Activated naive CD8-positive, alpha-beta T cell treated with anti-CD3 and anti-CD28 coated beads for 36 hours (primary cell): ENCODE data around the gene DTX4. TPM values are rescaled to one million over a fixed set of nuclear protein-coding genes. Genes with fewer than 3 reads are reported as not detected.

Experiments used
- DNase-seq: peaks from one replicate; pipeline ENCODE4 v3.0.0; 2021
- H3K27ac Mint-ChIP-seq: one replicate; pipeline ENCODE4 v1.8.0; 2022; ENCODE audit warnings: mild to moderate bottlenecking, moderate library complexity, mixed read lengths
- H3K27me3 Mint-ChIP-seq: one replicate; pipeline ENCODE4 v1.8.0; 2022; ENCODE audit warnings: mild to moderate bottlenecking, mixed read lengths
- H3K36me3 Mint-ChIP-seq: one replicate; pipeline ENCODE4 v1.8.0; 2021; ENCODE audit warnings: mild to moderate bottlenecking, mixed read lengths
- H3K4me1 Mint-ChIP-seq: one replicate; pipeline ENCODE4 v1.8.0; 2021; ENCODE audit warnings: mixed read lengths
- H3K4me3 Mint-ChIP-seq: one replicate; pipeline ENCODE4 v1.8.0; 2022; ENCODE audit warnings: mild to moderate bottlenecking, moderate library complexity, mixed read lengths
- H3K9me3 Mint-ChIP-seq: one replicate; pipeline ENCODE4 v1.8.0; 2022; ENCODE audit warnings: mixed read lengths
- total RNA-seq, 2 experiments: library from RNA; stranded (reverse); gene quantifications; one replicate each; pipeline ENCODE4 v1.2.3, GENCODE V29; 2021

DTX4 gene
- total RNA-seq, 2 experiments from 2014 or later: 0.10 to 0.49 TPM

GRCh38 chr11:59181746-59182456 lies 10.0 kb downstream of the DTX4 start:
- Mint-ChIP-seq H3K4me3 (no peak overlapping the region), H3K9me3 (peaks cover 7% of the 10 kb centered on the region), H3K27ac (no peak overlapping the region), H3K27me3 (peaks cover 4% of the 10 kb centered on the region), H3K36me3 (no peaks in the 10 kb centered on the region), H3K4me1 (no peaks in the 10 kb centered on the region)
- no peak for DNase-seq

- Mint-ChIP-seq H3K27ac (no peak overlapping the region), H3K27me3 (peaks cover 4% of the 10 kb centered on the region), H3K36me3 (no peaks in the 10 kb centered on the region), H3K4me1 (no peaks in the 10 kb centered on the region), H3K9me3 (peaks cover 7% of the 10 kb centered on the region), H3K4me3 (no peak overlapping the region)
- no peak for DNase-seq
Observed at GRCh38 chr11:59182457-59183151, 10.7 kb downstream of the DTX4 start.

- H3K36me3 Mint-ChIP-seq: no peaks in the 10 kb centered on the region
- no peak overlapping the region for H3K4me3 Mint-ChIP-seq
- H3K9me3 Mint-ChIP-seq: peaks cover 6% of the 10 kb centered on the region
- H3K4me1 Mint-ChIP-seq: no peaks in the 10 kb centered on the region
- peaks cover 4% of the 10 kb centered on the region for H3K27me3 Mint-ChIP-seq
- H3K27ac Mint-ChIP-seq: no peak overlapping the region
- DNase-seq: no peak
Observed at GRCh38 chr11:59183771-59184170, 11.8 kb downstream of the DTX4 start.

- Mint-ChIP-seq H3K9me3 (no peaks in the 10 kb centered on the region), H3K36me3 (no peaks in the 10 kb centered on the region), H3K27me3 (peaks cover 4% of the 10 kb centered on the region), H3K4me1 (no peaks in the 10 kb centered on the region), H3K4me3 (no peak overlapping the region), H3K27ac (no peak overlapping the region)
- no peak for DNase-seq
Observed at GRCh38 chr11:59184691-59185339, 12.9 kb downstream of the DTX4 start.

DNA sequence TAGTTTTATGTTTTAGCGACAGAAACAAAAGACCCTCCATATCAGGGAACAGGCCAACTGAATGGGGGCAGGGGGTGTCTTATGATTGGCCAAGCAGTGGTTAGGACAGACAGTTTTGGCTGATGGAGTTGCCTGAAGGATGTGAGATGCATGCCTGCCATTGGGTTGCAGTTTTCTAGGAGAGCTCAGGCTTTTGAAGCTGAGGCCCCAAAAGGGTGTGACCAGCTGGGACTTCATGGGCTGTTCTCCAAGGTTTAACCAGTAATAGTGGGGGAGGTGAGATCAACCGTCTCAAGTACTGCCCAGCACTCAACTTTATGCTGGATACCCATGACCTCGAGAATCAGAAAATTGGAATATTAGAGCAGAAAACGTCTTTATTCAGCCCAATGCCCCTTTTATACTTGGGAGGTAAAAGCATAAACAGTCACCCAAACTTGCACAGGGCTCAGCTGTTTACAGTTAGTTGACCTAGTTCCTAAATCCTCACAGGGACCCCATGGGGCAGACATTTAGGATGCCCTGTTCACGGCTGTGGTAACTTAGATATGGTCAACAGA lies 13.5 kb downstream of the DTX4 start:
- H3K27me3 Mint-ChIP-seq: peaks cover 4% of the 10 kb centered on the region
- H3K9me3 Mint-ChIP-seq: no peaks in the 10 kb centered on the region
- no peaks in the 10 kb centered on the region for H3K4me1 Mint-ChIP-seq
- no peaks in the 10 kb centered on the region for H3K36me3 Mint-ChIP-seq
- H3K4me3 Mint-ChIP-seq: no peak overlapping the region
- H3K27ac Mint-ChIP-seq: no peak overlapping the region
- DNase-seq: no peak

DNA sequence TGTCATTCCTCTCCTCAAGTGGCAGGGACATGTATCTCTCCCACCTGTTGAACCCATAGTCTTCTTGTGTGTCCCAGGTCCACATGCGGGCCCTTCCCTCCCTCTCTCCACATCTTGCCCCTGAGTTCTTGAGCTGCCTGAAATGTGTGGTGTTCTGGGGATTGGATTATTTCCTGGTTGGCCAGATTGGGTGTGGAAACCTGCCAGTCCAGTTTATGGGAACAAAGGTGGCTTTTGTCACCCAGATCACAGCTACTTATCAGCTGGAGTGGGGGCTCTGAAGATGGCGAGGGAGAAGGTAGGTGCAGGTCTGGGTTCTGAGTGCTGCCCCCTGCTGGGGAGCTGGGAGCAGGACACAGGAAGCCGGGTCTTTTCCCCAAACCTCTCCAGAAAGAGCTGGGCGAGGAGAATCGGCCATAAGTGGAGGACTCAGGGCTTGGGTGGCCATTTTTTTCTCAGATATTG lies 14.2 kb downstream of the DTX4 start:
- Mint-ChIP-seq H3K27me3 (peaks cover 4% of the 10 kb centered on the region), H3K4me3 (no peak overlapping the region), H3K27ac (no peak overlapping the region), H3K36me3 (no peaks in the 10 kb centered on the region), H3K9me3 (no peaks in the 10 kb centered on the region), H3K4me1 (peaks cover 2% of the 10 kb centered on the region)
- DNase-seq: peak; percentile 54

DNA sequence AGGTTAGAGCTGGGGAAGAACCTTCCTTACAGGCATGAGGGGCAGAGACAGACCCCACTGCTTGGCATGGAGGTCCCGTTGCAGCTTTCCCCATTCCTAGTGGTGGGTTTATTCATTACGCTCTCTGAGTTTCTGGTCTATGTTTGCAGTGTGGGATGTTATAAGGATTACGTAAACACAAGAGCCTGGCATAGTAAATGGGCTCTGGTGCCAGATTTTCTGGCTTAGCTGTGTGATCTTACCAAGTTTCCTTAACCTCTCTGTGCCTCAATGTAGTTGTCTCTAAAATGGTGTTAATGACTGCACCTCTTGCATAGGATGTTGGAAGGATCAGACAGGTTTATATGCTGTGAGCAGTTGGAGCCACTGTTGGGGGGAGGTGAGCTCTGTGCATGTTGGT lies 15.1 kb downstream of the DTX4 start:
- DNase-seq: no peak
- H3K27me3 Mint-ChIP-seq: peaks cover 4% of the 10 kb centered on the region
- no peak overlapping the region for H3K4me3 Mint-ChIP-seq
- peaks cover 2% of the 10 kb centered on the region for H3K4me1 Mint-ChIP-seq
- no peaks in the 10 kb centered on the region for H3K36me3 Mint-ChIP-seq
- no peak overlapping the region for H3K27ac Mint-ChIP-seq
- no peaks in the 10 kb centered on the region for H3K9me3 Mint-ChIP-seq

DNA sequence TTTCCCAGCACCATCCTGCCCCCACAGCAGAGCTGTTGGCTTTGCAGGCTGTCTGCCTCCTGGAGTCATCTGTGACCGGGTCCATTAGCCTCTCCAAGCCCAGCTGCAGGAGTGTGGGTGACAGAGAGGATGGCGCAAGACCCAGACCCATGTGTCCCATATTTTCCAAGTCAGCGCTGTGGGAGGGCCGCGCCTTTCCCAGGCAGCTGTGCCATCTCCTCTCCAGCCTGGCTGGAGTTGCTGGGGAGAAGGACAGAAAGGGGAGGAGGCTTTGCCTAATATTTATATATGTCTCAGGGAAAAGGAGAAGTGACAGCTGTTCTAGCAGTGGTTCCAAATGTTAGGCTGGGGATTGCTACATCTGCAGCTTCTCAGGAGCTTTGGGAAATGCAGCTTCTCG lies 15.7 kb downstream of the DTX4 start:
- DNase-seq: no peak
- Mint-ChIP-seq H3K27ac (no peak overlapping the region), H3K27me3 (peaks cover 4% of the 10 kb centered on the region)

DNA sequence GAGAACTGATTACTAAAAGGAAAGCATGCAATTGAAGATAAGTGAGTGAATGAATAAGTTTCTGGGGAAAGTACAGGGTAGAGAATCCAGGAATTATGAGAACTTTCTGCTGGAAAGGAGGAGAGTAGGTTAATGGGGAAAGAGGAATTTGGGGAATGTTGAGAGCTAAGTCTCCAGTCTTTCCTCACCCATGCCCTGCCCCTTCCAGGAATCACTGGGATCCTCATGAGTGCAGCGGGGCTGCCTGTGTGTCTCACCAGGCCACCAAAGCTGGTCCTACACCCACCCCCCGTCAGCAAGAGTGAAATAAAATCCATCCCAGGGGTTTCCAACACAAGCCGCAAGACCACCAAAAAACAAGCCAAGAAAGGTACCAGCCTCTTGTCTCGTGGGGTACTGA lies 17.0 kb downstream of the DTX4 start:
- H3K27me3 Mint-ChIP-seq: peaks cover 4% of the 10 kb centered on the region
- no peak overlapping the region for H3K4me3 Mint-ChIP-seq
- H3K36me3 Mint-ChIP-seq: no peaks in the 10 kb centered on the region
- DNase-seq: no peak
- H3K27ac Mint-ChIP-seq: no peak overlapping the region
- no peaks in the 10 kb centered on the region for H3K9me3 Mint-ChIP-seq
- peaks cover 2% of the 10 kb centered on the region for H3K4me1 Mint-ChIP-seq

More for the DNA sequence above, 15.7 kb downstream of the DTX4 start:
- H3K9me3 Mint-ChIP-seq: no peaks in the 10 kb centered on the region
- no peak overlapping the region for H3K4me3 Mint-ChIP-seq
- no peaks in the 10 kb centered on the region for H3K36me3 Mint-ChIP-seq
- H3K4me1 Mint-ChIP-seq: peaks cover 2% of the 10 kb centered on the region

DNA sequence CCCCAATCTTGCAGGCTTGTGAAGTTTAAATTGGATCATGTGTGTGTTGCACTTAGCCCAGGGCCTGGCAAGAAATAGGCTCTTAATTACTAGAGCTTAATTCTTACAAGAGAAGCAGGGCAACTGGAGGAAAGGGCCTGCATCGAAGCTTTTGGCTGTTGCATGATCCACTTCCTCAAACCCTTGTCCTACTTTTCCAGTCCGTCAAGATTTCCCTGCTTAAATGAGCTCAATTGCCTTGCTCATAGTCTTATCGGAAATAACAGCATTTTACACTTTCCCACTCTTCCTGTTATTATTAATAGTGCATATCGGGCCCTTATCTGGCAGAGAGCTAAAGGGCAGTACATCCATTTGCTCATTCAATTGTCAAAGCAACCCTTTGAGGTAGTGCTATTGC lies 18.1 kb downstream of the DTX4 start:
- Mint-ChIP-seq H3K27ac (no peak overlapping the region), H3K4me3 (no peak overlapping the region), H3K27me3 (peaks cover 4% of the 10 kb centered on the region), H3K4me1 (peaks cover 2% of the 10 kb centered on the region), H3K9me3 (no peaks in the 10 kb centered on the region), H3K36me3 (no peaks in the 10 kb centered on the region)
- DNase-seq: no peak

- peaks cover 3% of the 10 kb centered on the region for H3K36me3 Mint-ChIP-seq
- no peak overlapping the region for H3K4me3 Mint-ChIP-seq
- no peak for DNase-seq
- peaks cover 2% of the 10 kb centered on the region for H3K4me1 Mint-ChIP-seq
- H3K27ac Mint-ChIP-seq: no peak overlapping the region
- H3K27me3 Mint-ChIP-seq: peaks cover 3% of the 10 kb centered on the region
- H3K9me3 Mint-ChIP-seq: no peaks in the 10 kb centered on the region
Observed at GRCh38 chr11:59191095-59191494, 19.2 kb downstream of the DTX4 start.

- Mint-ChIP-seq H3K27me3 (no peaks in the 10 kb centered on the region), H3K36me3 (peaks cover 3% of the 10 kb centered on the region), H3K27ac (no peak overlapping the region), H3K4me3 (no peak overlapping the region), H3K4me1 (peaks cover 2% of the 10 kb centered on the region), H3K9me3 (no peaks in the 10 kb centered on the region)
- no peak for DNase-seq
Observed at GRCh38 chr11:59191890-59192289, 20.0 kb downstream of the DTX4 start.

DNA sequence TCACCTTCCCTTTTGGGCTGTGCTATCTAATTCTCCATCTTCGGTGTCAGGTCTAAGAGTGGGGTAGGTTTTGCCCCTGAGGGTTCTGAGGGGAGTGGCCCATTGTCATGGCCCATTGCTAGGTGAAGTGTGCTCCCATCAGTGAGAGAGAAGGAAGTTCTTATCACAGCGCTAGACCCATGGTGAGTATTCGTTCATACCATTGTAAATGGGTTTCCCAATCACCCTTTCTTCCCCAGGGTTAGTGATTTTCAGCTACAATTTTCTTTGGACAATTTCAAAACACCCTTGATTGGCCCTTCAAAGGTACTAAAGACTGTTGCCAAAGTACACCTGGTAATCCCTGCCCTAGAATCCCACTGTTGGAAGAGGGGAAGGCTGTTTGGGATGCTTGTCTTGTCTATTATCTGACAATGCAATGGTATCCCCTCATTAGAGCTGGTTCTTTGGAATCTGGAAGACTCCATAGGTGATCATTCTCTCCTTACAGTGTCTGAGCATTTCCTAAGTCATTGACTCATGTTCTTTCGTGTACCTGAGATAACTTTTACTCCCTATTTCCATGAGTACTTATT lies 20.6 kb downstream of the DTX4 start:
- Mint-ChIP-seq H3K4me1 (peaks cover 2% of the 10 kb centered on the region), H3K4me3 (no peak overlapping the region), H3K27ac (no peak overlapping the region)

DNA sequence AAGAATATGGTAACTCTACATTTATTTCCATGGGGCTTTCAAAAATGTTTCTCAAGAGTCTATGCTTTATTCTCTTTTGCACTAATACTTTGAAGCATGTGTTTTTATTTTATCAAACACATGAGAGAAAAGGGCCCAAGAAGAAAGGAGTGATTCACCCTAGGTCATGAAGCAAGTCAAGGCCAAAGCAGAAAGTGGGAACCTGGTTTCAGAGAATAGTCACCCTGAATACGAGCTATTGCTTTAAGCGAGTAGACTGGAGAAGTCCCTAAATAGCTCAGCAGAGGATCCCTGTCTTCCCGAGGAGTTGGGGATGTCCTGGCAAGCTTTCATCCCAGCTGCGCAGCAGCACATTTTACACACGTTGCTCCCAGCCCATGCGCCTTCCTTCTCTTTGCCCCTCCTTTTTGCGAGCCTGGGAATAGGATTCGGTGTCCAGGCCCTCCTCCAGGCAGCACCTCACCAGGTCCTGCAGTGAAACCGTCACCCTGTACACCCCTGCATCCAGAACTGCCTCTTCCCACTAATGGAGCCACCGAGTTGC lies 21.7 kb downstream of the DTX4 start:
- H3K27me3 Mint-ChIP-seq: peaks cover 9% of the 10 kb centered on the region
- peaks cover 6% of the 10 kb centered on the region for H3K36me3 Mint-ChIP-seq
- no peak for DNase-seq
- H3K4me1 Mint-ChIP-seq: peaks cover 4% of the 10 kb centered on the region
- no peak overlapping the region for H3K27ac Mint-ChIP-seq
- no peak overlapping the region for H3K4me3 Mint-ChIP-seq
- H3K9me3 Mint-ChIP-seq: no peaks in the 10 kb centered on the region

More for the DNA sequence above, 20.6 kb downstream of the DTX4 start:
- peaks cover 5% of the 10 kb centered on the region for H3K36me3 Mint-ChIP-seq
- no peaks in the 10 kb centered on the region for H3K9me3 Mint-ChIP-seq
- DNase-seq: no peak
- H3K27me3 Mint-ChIP-seq: peaks cover 2% of the 10 kb centered on the region

DNA sequence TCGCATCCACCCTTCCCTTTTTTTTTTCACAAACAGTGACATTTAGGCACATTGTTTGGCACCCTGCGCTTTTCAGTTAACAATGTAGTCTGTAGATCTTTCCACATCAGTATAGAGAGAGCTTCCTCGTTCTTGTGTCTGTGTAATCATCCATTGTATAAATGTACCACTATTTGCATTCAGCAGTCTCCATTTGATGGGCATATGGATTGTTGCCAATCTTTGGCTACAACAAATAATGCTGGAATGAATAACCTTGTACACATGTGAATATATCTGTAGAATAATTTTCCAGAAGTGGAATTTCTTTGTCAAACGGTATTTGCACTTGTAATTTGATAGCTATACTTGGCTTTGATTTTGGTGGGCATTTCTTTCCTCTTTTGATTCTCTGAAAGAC lies 23.7 kb downstream of the DTX4 start:
- Mint-ChIP-seq H3K4me3 (no peak overlapping the region), H3K36me3 (peaks cover 12% of the 10 kb centered on the region), H3K27ac (no peak overlapping the region), H3K9me3 (peaks cover 8% of the 10 kb centered on the region), H3K4me1 (peaks cover 17% of the 10 kb centered on the region), H3K27me3 (peaks cover 9% of the 10 kb centered on the region)
- no peak for DNase-seq
